Renal cortical epithelial cell (primary cell): ENCODE results near the gene PIK3C3. TPM values are rescaled to one million over a fixed set of nuclear protein-coding genes. Genes with fewer than 3 reads are reported as not detected.

Experiments
- DNase-seq: peaks from one replicate; pipeline ENCODE4 v3.0.0-alpha.2; 2011; ENCODE audit warnings: low read depth
- total RNA-seq: library from RNA; depleted of rRNA; stranded (reverse); fragments of >200 nt; gene quantifications from 2 replicates; pipeline ENCODE4 v1.2.3, GENCODE V29; 2014

Gene PIK3C3
- 62.7 and 88.2 TPM in 2 replicates for total RNA-seq

GRCh38 chr18:41954827-41955613 is at the start of gene PIK3C3:
TSS of gene PIK3C3 (plus strand) at chr18:41955234. CDS start at chr18:41955292, 58 bp downstream.
- DNase-seq, result peak; percentile 97

GRCh38 chr18:41905786-41906527 is 49.1 kb upstream of the PIK3C3 start:
- no peak for DNase-seq

GRCh38 chr18:41906528-41907146 is 48.4 kb upstream of the PIK3C3 start:
- DNase-seq, result peak; percentile 71

GRCh38 chr18:41917181-41917580 is 37.9 kb upstream of the PIK3C3 start:
- DNase-seq, result no peak

- DNase-seq, result no peak
Observed at GRCh38 chr18:41921770-41922169, 33.3 kb upstream of the PIK3C3 start.

- DNase-seq, result peak; percentile 6
Observed at GRCh38 chr18:41922176-41922575, 32.9 kb upstream of the PIK3C3 start.

GRCh38 chr18:41922841-41923240 is 32.2 kb upstream of the PIK3C3 start:
- DNase-seq, result no peak

GRCh38 chr18:41923446-41923845 is 31.6 kb upstream of the PIK3C3 start:
- no peak for DNase-seq

GRCh38 chr18:41928581-41928980 is 26.5 kb upstream of the PIK3C3 start:
- DNase-seq, result no peak

- no peak for DNase-seq
Observed at GRCh38 chr18:41932899-41933298, 22.1 kb upstream of the PIK3C3 start.

GRCh38 chr18:41933778-41934177 is 21.3 kb upstream of the PIK3C3 start:
- no peak for DNase-seq

- no peak for DNase-seq
Observed at GRCh38 chr18:41936471-41937134, 18.4 kb upstream of the PIK3C3 start.

- peak; percentile 94 for DNase-seq
Observed at GRCh38 chr18:41938445-41938844, 16.6 kb upstream of the PIK3C3 start.

- no peak for DNase-seq
Observed at GRCh38 chr18:41939326-41939725, 15.7 kb upstream of the PIK3C3 start.

GRCh38 chr18:41940506-41941215 is 14.4 kb upstream of the PIK3C3 start:
- peak; percentile 98 for DNase-seq

- DNase-seq, result no peak
Observed at GRCh38 chr18:41942254-41942653, 12.8 kb upstream of the PIK3C3 start.

- no peak for DNase-seq
Observed at GRCh38 chr18:41948544-41949110, 6.4 kb upstream of the PIK3C3 start.

GRCh38 chr18:41949206-41949920 is 5.7 kb upstream of the PIK3C3 start:
- no peak for DNase-seq

GRCh38 chr18:41955688-41956087 is 654 bp downstream of the PIK3C3 start:
- no peak for DNase-seq

- DNase-seq, result no peak
Observed at GRCh38 chr18:41959045-41959444, 4.0 kb downstream of the PIK3C3 start.
